GM20431 (cell line): ENCODE results near the gene ATP1B1.

Experiments used
- in situ Hi-C: fragments of 300-500 bp; cut with MseI, MboI; formaldehyde crosslinking; loops from one replicate; pipeline ENCODE4 v1.15.0; 2020; ENCODE audit warnings: low sequenced_read_pairs; ENCODE audit not compliant: unreplicated experiment

Gene ATP1B1

DNA sequence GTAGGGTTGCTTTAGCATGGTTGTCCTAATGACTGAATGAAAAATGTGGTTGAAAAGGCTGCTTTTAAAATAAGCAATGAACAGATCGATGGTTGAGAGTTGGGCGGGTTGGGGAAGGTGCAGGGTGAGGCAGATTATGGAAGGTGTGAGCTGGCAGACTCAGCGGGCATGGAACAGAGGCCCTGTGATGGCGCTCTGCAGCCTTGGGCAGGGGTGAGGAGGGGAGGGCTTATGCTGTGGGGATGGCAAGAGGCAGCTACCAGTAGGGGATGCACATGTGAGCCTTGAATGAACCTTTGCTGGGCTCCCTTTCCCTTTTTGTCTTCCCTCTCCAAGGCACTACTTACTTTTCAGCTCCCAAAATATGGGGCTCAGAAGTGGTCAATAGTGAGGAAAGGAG is 30.9 kb downstream of the ATP1B1 start:
- in situ Hi-C loops = loop anchor here (25.0 kb wide), 1 partner anchor 525 kb away; no protein-coding TSS in a partner anchor

DNA sequence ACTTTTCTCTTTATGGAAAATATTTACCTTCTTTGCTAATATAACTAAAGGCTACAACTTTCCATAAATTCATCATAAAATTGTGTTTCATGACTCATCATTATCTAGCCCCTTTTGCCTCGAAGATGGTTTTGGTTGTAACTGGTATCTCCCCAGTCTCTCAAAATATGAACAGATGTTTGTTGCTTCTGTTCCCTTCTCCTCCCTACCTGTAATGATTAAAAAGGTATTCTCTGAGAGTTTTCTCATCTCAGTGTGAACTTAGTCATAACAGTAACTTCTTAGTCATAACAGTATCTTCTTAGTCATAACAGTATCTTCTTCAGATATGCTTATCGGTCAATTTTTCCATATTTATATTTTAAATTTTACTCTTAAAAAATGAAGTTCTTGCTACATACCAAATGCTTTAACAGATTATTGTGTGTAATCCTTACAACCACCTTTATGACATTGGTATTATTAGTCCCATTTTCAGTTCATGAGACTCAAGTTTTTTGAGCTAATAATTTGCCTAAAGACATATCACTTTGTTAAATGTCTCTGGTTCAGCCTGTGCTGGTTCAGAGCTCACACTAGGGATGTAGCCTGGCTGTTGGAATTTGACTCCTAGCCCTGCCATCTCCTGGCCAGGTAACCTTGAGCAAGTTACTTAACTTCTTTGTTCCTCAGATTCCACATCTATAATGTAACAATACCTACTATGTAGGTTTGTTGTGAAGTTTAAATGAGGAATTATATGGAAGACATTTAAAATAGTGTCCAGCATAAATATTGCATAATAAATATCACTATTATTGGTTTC is 32.6 kb downstream of the ATP1B1 start:
- in situ Hi-C loops = loop anchor here (25.0 kb wide), 1 partner anchor 527 kb away; no protein-coding TSS in a partner anchor

DNA sequence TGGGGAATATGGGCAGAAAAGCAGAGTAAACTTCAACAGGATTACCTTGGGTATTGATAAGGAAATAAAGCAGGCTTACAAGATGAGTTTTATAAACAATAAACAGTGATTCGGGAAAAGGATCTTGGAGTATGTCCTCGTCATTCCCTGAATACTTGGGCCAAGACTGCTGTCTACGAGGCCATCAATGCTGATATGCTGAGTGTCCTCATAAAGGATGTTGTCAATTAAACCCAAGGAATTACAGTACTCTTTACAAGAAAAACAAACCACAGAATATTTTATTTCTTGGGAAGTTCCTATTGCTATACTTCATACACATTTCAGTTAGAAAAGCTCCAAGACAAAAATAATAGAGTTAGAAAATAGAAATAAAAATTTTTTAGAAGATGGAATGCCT is 34.9 kb downstream of the ATP1B1 start:
- in situ Hi-C loops = loop anchor here (25.0 kb wide), 1 partner anchor 529 kb away; no protein-coding TSS in a partner anchor

DNA sequence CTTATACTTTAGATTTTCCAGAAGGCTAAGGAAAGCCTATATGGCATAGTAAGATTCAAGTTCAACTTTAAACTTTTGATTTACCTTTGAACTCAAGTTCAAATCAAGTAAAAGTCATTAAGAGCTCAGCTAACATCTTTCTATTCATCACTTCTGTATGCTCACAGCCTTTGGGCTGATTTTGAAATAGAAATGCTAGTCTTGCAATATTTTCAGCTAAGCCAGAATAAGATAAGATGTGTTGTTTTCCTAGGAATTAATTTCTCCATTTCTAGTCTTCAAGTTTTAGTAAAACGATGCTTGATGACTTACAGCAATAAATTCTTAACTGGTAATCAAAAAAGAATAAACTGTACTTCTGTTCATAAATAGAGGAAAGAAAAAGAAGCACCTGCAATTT is 35.6 kb downstream of the ATP1B1 start:
- in situ Hi-C loops = loop anchor here (25.0 kb wide), 1 partner anchor 530 kb away; no protein-coding TSS in a partner anchor

DNA sequence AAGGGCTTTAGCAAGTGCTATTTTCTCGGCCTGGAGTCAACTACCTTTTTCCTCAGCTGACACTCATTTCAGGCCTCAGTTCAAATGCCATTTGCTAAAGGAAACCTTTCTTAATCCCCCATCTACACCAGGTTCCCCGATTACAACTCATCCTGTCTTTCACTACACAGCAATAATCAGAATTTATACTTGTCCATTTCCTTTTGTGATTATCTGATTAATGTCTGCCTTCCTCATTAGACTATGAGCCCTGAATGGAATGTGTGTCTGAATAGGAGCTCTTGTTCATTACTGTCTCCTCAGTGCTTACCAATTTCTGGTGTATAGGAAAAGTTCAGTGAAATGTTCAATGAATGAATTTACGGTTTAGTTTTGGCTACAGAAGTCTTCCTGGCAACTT is 36.9 kb downstream of the ATP1B1 start:
- in situ Hi-C loops = loop anchor here (25.0 kb wide), 1 partner anchor 531 kb away; no protein-coding TSS in a partner anchor

DNA sequence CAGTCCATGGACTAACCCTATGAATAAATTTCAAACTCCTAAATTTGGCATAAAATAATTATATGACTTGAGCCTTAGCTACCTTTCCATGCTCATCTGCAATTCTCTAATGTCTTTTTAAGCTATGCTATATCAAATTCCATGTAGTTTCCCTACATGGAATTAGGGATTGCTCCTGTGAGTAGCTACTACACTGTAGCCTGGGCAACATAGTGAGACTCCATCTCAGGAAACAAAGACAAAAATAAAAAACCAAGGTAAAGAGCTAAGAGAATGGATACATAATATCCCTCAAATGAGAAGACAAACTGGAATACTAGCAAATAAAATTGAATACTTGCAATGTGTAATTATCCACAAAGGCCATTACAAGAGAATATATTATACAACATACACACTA is 37.5 kb downstream of the ATP1B1 start:
- in situ Hi-C loops = loop anchor here (25.0 kb wide), 1 partner anchor 532 kb away; no protein-coding TSS in a partner anchor

DNA sequence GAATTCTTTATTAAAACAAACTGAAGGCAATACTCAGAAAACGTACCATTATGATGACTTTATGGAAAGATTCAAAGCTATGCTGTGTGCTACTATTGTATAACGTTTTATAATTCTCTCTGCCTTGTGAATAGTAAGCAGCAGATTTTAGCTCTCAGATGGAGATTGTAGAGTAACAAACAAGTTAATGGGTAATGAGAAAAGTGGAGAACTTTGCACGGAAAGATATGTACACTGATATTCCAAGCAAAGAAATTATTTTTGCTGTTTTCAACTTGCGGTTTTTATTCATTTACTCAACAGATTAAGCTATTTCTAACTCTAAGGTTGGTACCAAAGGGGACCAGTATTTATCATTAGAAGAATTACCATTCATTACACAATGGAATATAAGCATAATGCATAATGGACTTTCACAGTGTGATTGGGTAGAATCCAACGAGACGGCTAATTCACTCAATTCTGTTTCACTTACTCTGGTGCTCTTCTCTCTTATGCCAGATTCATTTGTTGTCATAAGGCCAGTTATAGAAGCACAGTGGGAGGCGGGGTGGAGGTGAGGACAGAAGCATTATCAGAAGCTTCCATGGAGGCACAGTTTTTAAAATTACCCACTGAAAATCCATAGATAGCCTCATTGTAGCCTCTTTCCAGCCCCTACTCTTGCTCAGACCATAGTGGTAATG is 38.6 kb downstream of the ATP1B1 start:
- in situ Hi-C loops = loop anchor here (25.0 kb wide), 1 partner anchor 533 kb away; no protein-coding TSS in a partner anchor

DNA sequence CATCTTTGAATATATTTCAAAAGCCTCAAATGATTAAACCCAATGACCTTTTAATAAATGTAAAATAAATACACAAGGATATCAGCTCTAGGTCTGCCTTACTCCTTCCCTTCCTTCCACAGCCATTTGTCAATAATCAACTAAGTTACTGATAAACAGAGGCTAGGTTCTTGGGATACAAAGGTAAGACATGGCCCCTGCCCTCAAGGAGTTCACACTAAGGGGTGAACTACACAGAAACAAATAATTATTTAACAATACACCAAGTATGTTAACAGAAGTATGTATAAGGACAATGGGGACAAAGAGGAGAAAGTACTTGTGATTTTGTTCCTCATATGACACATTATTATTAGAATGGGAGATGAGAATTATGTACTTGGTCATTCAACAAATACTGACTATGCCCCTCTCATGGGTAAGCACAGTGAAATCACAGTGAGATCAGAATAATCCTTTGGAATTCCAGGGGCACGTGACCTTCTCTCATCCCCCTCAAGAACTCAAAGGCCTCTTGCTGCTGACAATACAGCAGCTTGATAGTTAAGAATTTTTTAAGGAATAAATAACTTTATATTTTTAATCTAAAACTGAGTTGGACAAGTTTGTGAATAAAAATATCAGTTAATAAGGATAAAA is 40.2 kb downstream of the ATP1B1 start:
- in situ Hi-C loops = loop anchor here (25.0 kb wide), 1 partner anchor 534 kb away; no protein-coding TSS in a partner anchor

DNA sequence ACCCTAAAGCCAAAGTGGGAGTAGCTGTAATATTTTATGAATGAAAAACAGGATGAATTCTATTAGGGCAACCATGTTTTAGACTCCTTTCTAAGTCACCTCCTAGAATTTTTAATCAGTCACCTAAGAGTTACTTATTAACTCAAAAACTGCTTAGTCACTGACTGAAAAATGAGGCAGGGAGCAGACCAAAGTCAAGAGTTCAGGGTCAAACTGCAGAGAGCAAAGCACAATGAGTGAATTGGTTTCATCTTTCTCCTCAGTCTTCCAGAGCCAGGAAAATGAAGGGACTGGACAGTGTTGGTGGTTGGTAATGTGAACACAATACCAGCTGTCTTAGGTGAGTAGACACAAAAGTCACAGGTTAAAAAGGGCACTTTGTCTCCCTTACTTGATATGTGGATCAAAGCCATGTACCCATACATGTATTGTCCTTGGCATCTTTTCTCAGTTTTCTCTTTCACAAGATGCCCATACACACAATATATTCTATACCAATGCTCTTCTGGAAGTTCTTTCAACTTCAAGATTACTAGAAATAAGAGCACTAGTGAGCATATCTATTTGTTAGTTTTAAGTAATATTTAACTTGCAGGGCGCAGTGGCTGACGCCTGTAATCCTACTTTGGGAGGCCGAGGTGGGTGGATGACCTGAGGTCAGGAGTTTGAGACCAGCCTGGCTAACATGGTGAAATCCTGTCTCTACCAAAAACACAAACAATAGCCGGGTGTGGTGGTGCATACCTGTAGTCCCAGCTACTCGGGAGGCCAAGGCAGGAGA is 42.2 kb downstream of the ATP1B1 start:
- in situ Hi-C loops = loop anchor here (25.0 kb wide), 1 partner anchor 536 kb away; no protein-coding TSS in a partner anchor

DNA sequence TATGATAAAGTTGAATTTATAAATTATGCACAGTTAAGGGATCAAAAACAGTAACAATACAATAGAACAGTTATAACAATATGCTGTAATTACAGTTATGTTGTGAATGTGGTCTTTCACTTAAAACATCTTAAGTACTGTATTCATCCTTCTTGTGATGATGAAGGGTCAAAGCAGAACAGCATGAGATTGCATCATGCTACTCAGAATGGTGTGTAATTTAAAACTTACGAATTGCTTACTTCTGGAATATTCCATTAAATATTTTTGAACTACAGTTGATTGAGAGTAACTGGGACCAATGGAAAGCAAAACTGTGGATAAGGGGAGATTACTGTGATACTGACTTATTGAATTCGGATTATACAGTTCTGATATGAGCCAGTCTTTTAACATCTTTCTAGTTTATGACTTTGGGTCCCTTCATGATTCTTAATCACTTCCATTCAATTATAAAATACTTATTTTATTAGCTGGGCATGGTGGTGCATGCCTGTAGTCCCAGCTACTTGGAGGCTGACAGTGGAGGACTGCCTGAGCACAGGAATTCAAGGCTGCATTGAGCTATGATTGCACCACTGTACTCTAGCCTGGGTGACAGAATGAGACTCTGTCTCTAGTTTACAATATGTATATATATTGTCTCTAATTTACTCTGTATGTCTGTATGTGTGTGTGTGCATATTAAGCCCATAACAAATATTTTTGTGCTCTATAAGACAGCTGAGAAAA is 43.2 kb downstream of the ATP1B1 start:
- in situ Hi-C loops = loop anchor here (25.0 kb wide), 1 partner anchor 537 kb away; no protein-coding TSS in a partner anchor

DNA sequence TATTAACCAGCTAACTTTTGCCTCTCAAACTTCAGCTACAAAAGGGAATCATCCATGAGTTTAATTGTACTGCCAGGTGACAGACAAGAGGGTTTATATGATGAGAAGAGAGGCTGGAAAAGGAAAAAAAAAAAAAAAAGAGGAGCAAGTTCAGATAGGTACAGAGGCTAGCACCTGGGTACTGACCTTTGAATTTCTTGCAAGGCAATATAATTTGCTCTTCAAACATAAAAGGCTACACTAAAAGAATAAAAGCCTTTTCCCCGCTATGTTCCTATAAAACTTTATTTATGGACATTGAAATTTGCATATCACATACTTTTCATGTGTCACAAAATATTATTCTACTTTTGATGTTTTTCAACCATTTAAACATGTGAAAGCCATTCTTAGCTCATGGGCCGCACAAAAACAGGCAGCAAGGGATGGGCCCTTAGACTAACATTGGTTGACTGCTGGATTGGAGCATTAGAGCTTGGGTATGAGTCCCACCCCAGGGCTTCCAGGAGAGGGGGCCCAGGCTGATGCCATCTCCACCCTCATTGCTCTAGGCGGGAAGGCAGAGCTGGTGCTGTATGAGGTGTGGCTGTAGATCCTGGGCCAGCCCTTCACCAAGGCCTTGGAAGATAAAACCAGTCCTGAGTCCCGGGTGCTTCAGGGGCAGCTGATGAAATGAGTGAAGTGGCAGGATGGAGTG is 44.3 kb downstream of the ATP1B1 start:
- in situ Hi-C loops = no loop called here

DNA sequence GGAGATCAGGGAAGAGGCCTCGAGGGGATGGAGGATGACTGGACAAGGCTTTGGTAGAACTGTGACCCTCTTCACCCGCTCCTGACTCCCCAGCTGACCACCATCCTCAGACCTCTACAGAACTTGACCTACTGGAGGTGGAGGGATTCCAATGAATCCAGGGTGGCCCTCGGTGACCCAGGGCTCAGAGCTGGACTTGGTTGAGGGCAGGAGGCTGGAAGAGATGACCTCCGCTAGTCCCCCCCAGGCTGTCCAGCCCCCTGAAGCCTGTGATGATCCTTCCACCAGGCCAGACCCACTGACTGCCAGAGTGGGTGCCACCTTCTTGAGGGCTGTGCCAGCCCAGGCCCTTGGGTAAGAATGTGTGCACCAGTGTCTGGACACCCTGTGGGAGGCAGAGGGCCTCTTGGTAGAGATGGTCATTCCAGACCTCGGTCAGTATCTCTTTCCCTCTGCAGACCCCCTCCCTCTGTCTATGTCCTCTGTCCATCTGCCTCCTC is 44.9 kb downstream of the ATP1B1 start:
- in situ Hi-C loops = no loop called here

DNA sequence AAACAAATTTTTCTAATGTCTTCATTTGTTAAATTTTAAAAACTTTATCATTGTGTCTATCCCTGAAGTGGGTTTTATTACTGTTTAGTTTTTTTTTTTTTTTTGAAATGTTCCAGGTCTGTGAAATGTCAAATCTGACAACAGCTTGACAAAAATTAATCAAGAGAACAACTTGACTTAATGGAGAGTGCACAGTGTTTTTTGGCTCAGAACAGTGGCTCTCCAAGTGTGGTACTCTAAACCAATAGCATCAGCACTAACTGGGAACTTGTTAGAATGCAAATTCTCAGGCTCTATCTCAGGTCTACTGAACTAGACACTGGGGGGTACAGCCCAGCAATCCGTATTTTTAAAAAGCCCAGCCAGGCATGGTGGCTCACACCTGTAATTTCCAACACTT is 49.2 kb downstream of the ATP1B1 start:
- in situ Hi-C loops = no loop called here

DNA sequence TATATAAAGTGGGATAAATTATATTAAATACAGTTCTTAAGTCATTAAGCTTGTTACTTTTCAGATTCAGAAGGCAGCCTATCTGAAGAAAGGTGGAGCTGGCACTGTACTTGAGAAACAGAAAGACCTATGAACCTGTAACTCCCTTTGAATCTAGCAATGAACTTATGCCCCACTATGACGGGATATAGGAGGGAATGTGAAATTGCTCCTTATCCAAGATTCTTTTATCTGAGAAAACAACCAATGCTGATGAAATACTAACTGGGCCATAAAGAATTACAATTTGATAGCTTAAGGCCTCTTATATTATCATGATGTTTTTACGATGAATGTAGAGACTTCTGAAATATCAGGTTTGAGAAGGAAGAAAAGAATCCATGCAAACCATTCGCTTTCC is 50.1 kb downstream of the ATP1B1 start:
- in situ Hi-C loops = no loop called here

DNA sequence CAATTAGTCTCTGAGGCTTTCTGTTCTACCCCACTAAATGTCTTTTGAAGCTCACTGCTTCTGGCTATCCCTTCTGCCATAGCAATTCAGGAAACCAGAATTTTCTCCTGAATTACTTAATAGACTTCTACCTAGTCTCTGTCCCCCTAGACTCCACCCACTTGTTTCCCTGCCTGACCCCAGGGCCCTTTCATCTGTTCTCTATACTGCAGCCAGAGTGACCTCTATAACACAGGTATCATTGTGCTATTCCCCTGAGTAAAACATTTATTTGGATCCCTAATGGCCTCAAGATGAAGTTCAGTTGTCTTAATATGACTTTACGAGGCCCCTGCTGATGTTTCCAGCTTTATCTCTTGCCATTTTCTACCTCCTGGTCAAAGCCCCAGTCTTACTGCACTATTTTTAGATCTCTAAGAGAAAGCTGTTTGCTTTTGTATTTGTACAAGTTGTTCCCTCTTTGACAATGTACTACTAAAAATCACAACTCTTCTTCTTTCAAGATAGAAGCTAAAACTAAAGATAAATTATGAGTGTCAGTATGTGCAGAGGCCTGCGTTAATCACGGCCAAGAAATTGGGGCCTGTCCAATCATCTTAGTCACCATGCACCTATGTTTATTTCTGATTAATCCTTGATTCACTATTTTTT is 54.5 kb downstream of the ATP1B1 start:
- in situ Hi-C loops = no loop called here

DNA sequence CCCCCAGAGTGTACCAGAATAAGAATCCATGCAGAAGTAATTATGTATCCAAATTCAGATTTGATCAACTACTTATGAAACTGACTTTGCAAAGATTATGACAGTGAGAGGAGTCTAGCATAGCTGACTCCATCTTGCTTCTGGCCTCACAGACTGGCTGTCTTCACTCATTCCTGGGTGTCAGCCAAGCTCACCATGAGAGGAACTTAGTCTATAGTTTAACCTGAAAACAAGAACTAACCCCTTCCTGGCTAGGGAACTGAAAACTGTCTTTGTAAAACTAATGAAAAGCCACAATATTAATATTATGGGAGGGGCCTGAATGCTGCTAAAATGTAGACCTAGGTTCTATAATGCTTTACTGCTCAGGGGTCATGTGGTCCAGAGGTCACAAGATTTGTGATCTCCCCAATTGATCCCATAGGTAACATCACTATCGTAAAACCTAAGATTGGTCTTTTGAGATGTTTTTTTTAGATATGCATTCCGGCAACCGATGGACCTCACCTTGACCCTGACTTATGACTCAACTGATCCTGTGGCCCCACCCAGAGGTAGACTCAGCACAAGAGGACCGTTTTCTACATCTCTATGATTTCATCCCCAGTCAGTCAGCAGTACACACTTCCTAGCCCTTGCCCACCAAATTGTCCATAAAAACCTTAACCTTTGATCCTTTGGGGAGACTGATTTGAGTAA is 55.2 kb downstream of the ATP1B1 start:
- in situ Hi-C loops = no loop called here

DNA sequence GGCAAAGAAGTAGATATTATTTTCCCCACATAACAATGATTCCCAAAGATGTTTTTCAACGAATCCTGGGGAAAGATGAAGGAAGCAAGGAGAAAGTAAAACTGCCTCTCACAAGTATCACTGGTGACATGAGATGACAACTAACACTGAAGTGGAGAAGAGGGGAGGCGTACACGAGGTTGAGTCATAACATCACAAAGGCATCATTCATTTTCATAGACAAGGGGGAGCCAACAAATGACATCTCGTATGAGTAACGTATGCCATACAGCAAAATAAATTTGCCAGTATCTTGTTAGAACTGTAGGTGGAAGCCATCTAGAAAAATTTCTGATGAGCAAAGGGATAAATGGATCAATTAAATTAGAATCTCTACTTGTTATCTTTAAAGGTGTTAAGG is 56.6 kb downstream of the ATP1B1 start:
- in situ Hi-C loops = no loop called here
